H7 (cell line): ENCODE results near the gene IGSF9. TPM values are rescaled to one million over a fixed set of nuclear protein-coding genes. Genes with fewer than 3 reads are reported as not detected.
A peak's percentile ranks its signal among the peaks of the same experiment; 100 is the strongest.

Experiments
- DNase-seq: peaks from one replicate; pipeline ENCODE4 v3.0.0; 2012
- H3K27me3 ChIP-seq: 2 replicates; pipeline ENCODE4 v1.6.0; 2011; ENCODE audit warnings: mild to moderate bottlenecking, low read length; ENCODE audit not compliant: control insufficient read depth, insufficient read depth
- H3K36me3 ChIP-seq: replicated peaks from 2 replicates; pipeline ENCODE4 v1.5.1; 2011; ENCODE audit warnings: low read length; ENCODE audit not compliant: control insufficient read depth, insufficient read depth
- H3K4me3 ChIP-seq: 2 replicates; pipeline ENCODE4 v1.5.1; 2011; ENCODE audit warnings: low read depth, mild to moderate bottlenecking, control low read depth, low read length, moderate library complexity; ENCODE audit not compliant: insufficient read depth
- total RNA-seq: library from RNA; depleted of rRNA; stranded (reverse); fragments of >200 nt; shearing (Covaris generic); gene quantifications from 2 replicates; pipeline ENCODE4 v1.2.3, GENCODE V29; 2014

IGSF9 gene
- total RNA-seq, 1 experiment from 2014 or later = 4.4 TPM

GRCh38 chr1:159936273-159936904 lies 9.0 kb downstream of the IGSF9 start:
- H3K4me3 ChIP-seq = no peak overlapping the region
- no peaks in the 10 kb centered on the region; the same call in none of the 2 replicates for H3K36me3 ChIP-seq
- DNase-seq = peak; percentile 97
- H3K27me3 ChIP-seq = no peaks in the 10 kb centered on the region

GRCh38 chr1:159935719-159936272 lies 9.6 kb downstream of the IGSF9 start:
- Histone ChIP-seq H3K4me3 (no peak overlapping the region), H3K27me3 (no peaks in the 10 kb centered on the region), H3K36me3 (no peaks in the 10 kb centered on the region; the same call in none of the 2 replicates)
- peak; percentile 57 for DNase-seq

- H3K36me3 ChIP-seq = no peaks in the 10 kb centered on the region; the same call in none of the 2 replicates
- DNase-seq = peak; percentile 23
- no peaks in the 10 kb centered on the region; the same call in 1 of the 2 replicates for H3K27me3 ChIP-seq
- H3K4me3 ChIP-seq = no peak overlapping the region
Observed at GRCh38 chr1:159935305-159935704, 10.1 kb downstream of the IGSF9 start.

GRCh38 chr1:159934136-159935039 lies 11.0 kb downstream of the IGSF9 start:
- H3K4me3 ChIP-seq = no peak overlapping the region
- peaks cover 4% of the 10 kb centered on the region; the same call in 1 of the 2 replicates for H3K27me3 ChIP-seq
- peak; percentile 22 for DNase-seq
- no peaks in the 10 kb centered on the region; the same call in 1 of the 2 replicates for H3K36me3 ChIP-seq

GRCh38 chr1:159933347-159933746 lies 12.1 kb downstream of the IGSF9 start:
- no peak for DNase-seq
- H3K4me3 ChIP-seq = no peak overlapping the region
- peaks cover 5% of the 10 kb centered on the region; the same call in 1 of the 2 replicates for H3K27me3 ChIP-seq
- peaks cover 1% of the 10 kb centered on the region; the same call in 1 of the 2 replicates for H3K36me3 ChIP-seq

- Histone ChIP-seq H3K36me3 (peaks cover 3% of the 10 kb centered on the region), H3K27me3 (peaks cover 5% of the 10 kb centered on the region; the same call in 1 of the 2 replicates), H3K4me3 (no peak overlapping the region)
- DNase-seq = peak; percentile 41
Observed at GRCh38 chr1:159932296-159933285, 12.8 kb downstream of the IGSF9 start.

- DNase-seq = peak; percentile 10
- H3K27me3 ChIP-seq = peaks cover 5% of the 10 kb centered on the region; the same call in 1 of the 2 replicates
- no peak overlapping the region for H3K4me3 ChIP-seq
- peaks cover 6% of the 10 kb centered on the region for H3K36me3 ChIP-seq
Observed at GRCh38 chr1:159931795-159932173, 13.6 kb downstream of the IGSF9 start.

- Histone ChIP-seq H3K27me3 (peaks cover 5% of the 10 kb centered on the region; the same call in 1 of the 2 replicates), H3K36me3 (peaks cover 6% of the 10 kb centered on the region), H3K4me3 (no peak overlapping the region)
- peak; percentile 19 for DNase-seq
Observed at GRCh38 chr1:159931101-159931794, 14.2 kb downstream of the IGSF9 start.

GRCh38 chr1:159930634-159931033 lies 14.8 kb downstream of the IGSF9 start:
- no peak overlapping the region for H3K4me3 ChIP-seq
- peaks cover 6% of the 10 kb centered on the region for H3K36me3 ChIP-seq
- H3K27me3 ChIP-seq = peaks cover 5% of the 10 kb centered on the region; the same call in 1 of the 2 replicates
- DNase-seq = peak; percentile 20

GRCh38 chr1:159930216-159930615 lies 15.2 kb downstream of the IGSF9 start:
- Histone ChIP-seq H3K27me3 (peaks cover 5% of the 10 kb centered on the region; the same call in 1 of the 2 replicates), H3K4me3 (peak overlapping the region; percentile 43; the same call in 1 of the 2 replicates), H3K36me3 (peaks cover 6% of the 10 kb centered on the region)
- DNase-seq = no peak

GRCh38 chr1:159929155-159930051 lies 16.0 kb downstream of the IGSF9 start:
- Histone ChIP-seq H3K27me3 (peaks cover 8% of the 10 kb centered on the region), H3K4me3 (peak overlapping the region; percentile 43), H3K36me3 (peaks cover 6% of the 10 kb centered on the region)
- DNase-seq = peak; percentile 88

- Histone ChIP-seq H3K27me3 (peaks cover 8% of the 10 kb centered on the region), H3K4me3 (no peak overlapping the region; the same call in 1 of the 2 replicates), H3K36me3 (peaks cover 6% of the 10 kb centered on the region)
- peak; percentile 38 for DNase-seq
Observed at GRCh38 chr1:159928491-159929050, 16.8 kb downstream of the IGSF9 start.
